Endothelial cell of umbilical vein (primary cell): ENCODE measurements around the gene CUTA. TPM values are rescaled to one million over a fixed set of nuclear protein-coding genes. Genes with fewer than 3 reads are reported as not detected.
"Not testable (repeated sequence)": the region's sequence is repeated elsewhere in the genome, so short reads cannot be mapped to it uniquely, and the experiment has no call there.

ENCODE experiments used
- BruUV-seq: library from RNA; stranded (reverse); fragments of 400-500 nt; replicated peaks from 2 replicates; lab custom pipeline; 2021; lab: Mats Ljungman, UMichigan
- CTCF ChIA-PET: fragments of 300-600, 350-600 bp; sonication (Branson Sonifier 250); formaldehyde crosslinking; loops from one replicate; lab custom pipeline; 2021; ENCODE audit warnings: antibody characterized with exemption, inconsistent platforms; lab: Charles Lee
- POLR2A ChIA-PET: fragments of 300-600, 350-600 bp; sonication (Branson Sonifier 250); formaldehyde crosslinking; loops from one replicate; lab custom pipeline; 2021; ENCODE audit warnings: antibody characterized with exemption, inconsistent platforms; lab: Charles Lee
- DNase-seq: peaks from one replicate; pipeline ENCODE4 v3.0.0-alpha.2; 2011; ENCODE audit warnings: low read depth, low spot score
- FAIRE-seq: peaks from 2 replicates; lab custom pipeline; 2011; peaks lifted over from hg19 to GRCh38; lab: Jason Lieb, UNC
- H2AFZ ChIP-seq: 2 replicates; pipeline ENCODE4 v1.6.0; 2012; ENCODE audit warnings: low read depth, low read length, control low read depth, inconsistent platforms
- H3K27ac ChIP-seq: 2 replicates; pipeline ENCODE4 v1.5.1; 2011; ENCODE audit warnings: low read depth, mild to moderate bottlenecking, control low read depth, low read length, moderate library complexity; ENCODE audit not compliant: insufficient read depth
- H3K27me3 ChIP-seq, 2 experiments: 2 replicates each; pipeline versions ENCODE4 v1.6.0 to v1.6.1; 2011; ENCODE audit warnings: low read length in 2 of 2, mixed read lengths in 1 of 2; ENCODE audit not compliant: control insufficient read depth in 2 of 2, insufficient read depth in 2 of 2
- H3K36me3 ChIP-seq, 2 experiments: 2 replicates in 1 of 2; 3 replicates in 1 of 2; pipeline ENCODE4 v1.5.1; 2011; ENCODE audit warnings: low read length in 2 of 2, mild to moderate bottlenecking in 1 of 2, moderate library complexity in 1 of 2; ENCODE audit not compliant: control insufficient read depth in 2 of 2, insufficient read depth in 2 of 2; ENCODE audit errors: extremely low read depth in 1 of 2
- H3K4me1 ChIP-seq: 3 replicates; pipeline ENCODE4 v1.5.1; 2011; ENCODE audit warnings: mild to moderate bottlenecking, low read length; ENCODE audit not compliant: control insufficient read depth, insufficient read depth; ENCODE audit errors: extremely low read depth
- H3K4me2 ChIP-seq: 2 replicates; pipeline ENCODE4 v1.6.1; 2011; ENCODE audit warnings: low read length, control low read depth, mixed read lengths; ENCODE audit not compliant: insufficient read depth
- H3K4me3 ChIP-seq, 3 experiments: fragments of 200-600 bp in 1 of 3; sonication (generic), shearing (Covaris generic) in 1 of 3; replicated peaks in 1 of 3; 2 replicates each; pipeline ENCODE4 v1.5.1; 2011 to 2016; ENCODE audit warnings: control low read depth in 3 of 3, low read length in 3 of 3, mild to moderate bottlenecking in 2 of 3, inconsistent platforms in 1 of 3, low read depth in 1 of 3, moderate library complexity in 1 of 3; ENCODE audit not compliant: insufficient read depth in 1 of 3
- H3K79me2 ChIP-seq: 2 replicates; pipeline ENCODE4 v1.6.0; 2012; ENCODE audit warnings: low read length, inconsistent platforms; ENCODE audit not compliant: control insufficient read depth, insufficient read depth
- H3K9ac ChIP-seq: replicated peaks from 2 replicates; pipeline ENCODE3; 2011; ENCODE audit warnings: low read length, control low read depth; ENCODE audit not compliant: insufficient read depth; ENCODE audit errors: extremely low read depth
- H3K9me1 ChIP-seq: replicated peaks from 3 replicates; pipeline ENCODE4 v1.6.0; 2011; ENCODE audit warnings: mild to moderate bottlenecking, low read length; ENCODE audit not compliant: control insufficient read depth, insufficient read depth; ENCODE audit errors: extremely low read depth
- H3K9me3 ChIP-seq: replicated peaks from 2 replicates; pipeline ENCODE4 v1.5.1; 2012; ENCODE audit warnings: low read length, inconsistent platforms; ENCODE audit not compliant: control insufficient read depth, insufficient read depth
- H4K20me1 ChIP-seq: replicated peaks from 2 replicates; pipeline ENCODE3; 2011; ENCODE audit warnings: mild to moderate bottlenecking, low read length; ENCODE audit not compliant: control insufficient read depth, insufficient read depth; ENCODE audit errors: extremely low read depth
- EZH2 ChIP-seq: IDR thresholded peaks from 2 replicates; pipeline ENCODE4 v1.6.1; 2012; ENCODE audit warnings: borderline replicate concordance, low read depth, mild to moderate bottlenecking, moderate library complexity, low read length, inconsistent platforms; ENCODE audit not compliant: severe bottlenecking
- GATA2 ChIP-seq: IDR thresholded peaks from 2 replicates; pipeline ENCODE4 v1.7.0; 2011; ENCODE audit warnings: low read depth, mild to moderate bottlenecking, moderate library complexity, mixed read lengths, low read length; ENCODE audit not compliant: insufficient read length, insufficient read depth
- MYC ChIP-seq: IDR thresholded peaks from one replicate; pipeline ENCODE4 v1.6.1; 2011; ENCODE audit warnings: mild to moderate bottlenecking, low read depth, low read length
- POLR2AphosphoS5 ChIP-seq: IDR thresholded peaks from 2 replicates; pipeline ENCODE4 v1.6.1; 2012; ENCODE audit warnings: low read depth, mild to moderate bottlenecking, control low read depth, low read length, moderate library complexity; ENCODE audit not compliant: insufficient read depth
- dilution Hi-C: fragments of 300-500 bp; cut with MboI; formaldehyde crosslinking; loops from one replicate; pipeline ENCODE4 v1.15.0; 2019; ENCODE audit warnings: low sequenced_read_pairs; ENCODE audit not compliant: extremely low pct_ligation_motif_present
- intact Hi-C: fragments of 100-400 bp; cut with micrococcal nuclease; formaldehyde crosslinking; loops from one replicate; pipeline ENCODE4 v1.10.0; 2022
- polyA plus RNA-seq, 4 experiments: library from polyadenylated mRNA; depleted of rRNA in 3 of 4; stranded (reverse) in 3 of 4; unstranded in 1 of 4; fragments of >200 nt; gene quantifications; 2 replicates each; pipeline versions ENCODE4 v1.2.1 to v1.2.3, GENCODE V29; 2011 to 2012; ENCODE audit warnings: missing spikeins in 1 of 4
- total RNA-seq: library from RNA; stranded (reverse); gene quantifications from 2 replicates; pipeline ENCODE4 v1.2.3, GENCODE V29; 2021
- TF ChIP-seq, protein P1 (sequence below): IDR thresholded peaks from 2 replicates; pipeline ENCODE4 v1.6.1; 2011; ENCODE audit not compliant: insufficient read depth, insufficient read length

The CUTA gene
- total and polyA plus RNA-seq, 2 donors (not counting 3 experiments of a cell fraction or from before 2014, with no cell fraction given) = 133 to 202 TPM

DNA sequence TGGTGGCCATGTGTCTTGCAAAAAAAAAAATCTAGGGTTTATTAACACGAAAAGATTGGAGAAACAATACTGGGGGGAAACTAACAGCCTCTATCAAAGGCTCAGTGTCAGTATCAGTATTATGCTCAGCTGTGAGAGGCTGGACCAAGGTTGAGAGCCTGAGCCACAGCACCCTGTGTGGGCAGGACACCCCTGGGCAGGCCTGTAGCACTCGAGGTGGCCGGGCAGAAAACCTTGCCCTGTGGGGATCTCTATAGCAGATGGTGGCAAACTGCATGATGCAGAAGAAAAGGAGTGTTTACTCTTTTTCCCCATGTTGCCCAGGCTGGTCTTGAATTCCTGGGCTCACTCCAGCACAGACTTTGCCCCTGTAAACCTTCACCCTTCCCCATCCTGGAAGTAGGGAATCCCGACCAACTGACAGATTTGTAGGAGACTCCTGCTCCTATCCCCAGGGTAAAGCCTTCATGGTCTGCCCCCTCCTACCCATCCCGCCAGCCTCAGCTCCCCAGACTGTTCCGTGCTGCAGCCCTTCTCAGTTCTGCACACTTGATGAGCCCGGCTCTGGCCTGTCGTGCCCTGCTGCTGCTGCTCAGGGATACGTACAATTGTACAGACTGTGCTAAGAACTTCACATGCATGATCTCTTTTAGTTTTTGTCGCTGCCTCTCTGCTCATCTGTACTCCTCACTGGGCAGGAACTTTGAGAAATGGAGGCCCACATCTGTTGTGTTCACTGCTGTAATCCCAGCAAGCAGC lies 34.3 kb downstream of the CUTA start:
- Histone ChIP-seq H3K79me2 (no peaks in the 10 kb centered on the region), H3K9ac (no peak overlapping the region), H3K4me2 (no peak overlapping the region), H3K9me3 (no peaks in the 10 kb centered on the region), H4K20me1 (no peaks in the 10 kb centered on the region), H3K4me3 (no peak overlapping the region), H3K27ac (no peak overlapping the region), H2AFZ (no peak overlapping the region), H3K9me1 (no peaks in the 10 kb centered on the region), H3K27me3 (no peaks in the 10 kb centered on the region), H3K4me1 (no peaks in the 10 kb centered on the region), H3K36me3 (no peaks in the 10 kb centered on the region)
- intact Hi-C loops (no loop called here), dilution Hi-C loops (no loop called here)
- ChIA-PET POLR2A (no interaction called here), CTCF (no interaction called here)
- DNase-seq = no peak
- no peak for FAIRE-seq
- TF ChIP-seq POLR2AphosphoS5 (no peak), GATA2 (no peak), MYC (no peak)
- BruUV-seq = no TSS peak

DNA sequence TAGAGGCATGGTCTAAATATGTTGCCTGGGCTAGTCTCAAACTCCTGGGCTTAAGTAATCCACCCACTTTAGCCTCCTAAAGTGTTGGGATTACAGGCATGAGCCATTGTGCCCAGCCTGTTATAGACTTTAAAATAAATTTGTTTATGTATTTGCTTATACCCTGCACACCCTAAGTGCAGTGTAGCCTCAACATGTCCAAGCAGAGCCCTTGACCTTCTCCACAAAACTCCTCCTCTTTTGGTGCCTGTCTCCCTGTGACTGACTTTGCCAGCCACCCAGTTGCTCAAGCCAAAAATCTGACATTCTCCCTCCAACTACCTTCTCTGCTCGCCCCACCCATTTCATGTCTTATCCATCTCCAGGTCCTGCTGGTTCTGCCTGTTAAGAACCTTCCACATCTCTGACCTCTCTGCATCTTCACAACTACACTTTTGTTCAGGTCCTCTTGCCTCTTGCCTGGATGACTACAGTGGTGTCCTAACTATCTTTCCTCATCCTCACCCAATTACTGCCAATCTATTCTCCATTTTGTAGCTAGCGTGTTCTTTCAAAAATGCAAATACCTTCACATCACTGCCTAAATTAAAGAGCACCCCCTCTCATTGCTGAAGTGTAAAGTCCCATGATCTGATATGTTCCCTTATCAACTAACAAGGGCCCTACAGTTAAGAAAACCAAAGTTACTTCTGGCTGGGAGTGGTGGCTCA lies 37.5 kb downstream of the CUTA start:
- FAIRE-seq (no peak), DNase-seq (no peak)
- dilution Hi-C loops = no loop called here
- ChIA-PET CTCF (no interaction called here), POLR2A (interaction anchor here (0.5 kb wide), 1 partner anchor 175 kb away, joined by 7 read pairs; no protein-coding TSS in a partner anchor)
- Histone ChIP-seq H2AFZ (no peak overlapping the region), H3K9me1 (no peaks in the 10 kb centered on the region), H3K4me2 (no peak overlapping the region), H3K79me2 (no peaks in the 10 kb centered on the region), H3K27me3 (no peaks in the 10 kb centered on the region), H3K9me3 (no peaks in the 10 kb centered on the region), H3K9ac (no peak overlapping the region), H3K27ac (no peak overlapping the region), H3K4me3 (no peak overlapping the region), H3K36me3 (no peaks in the 10 kb centered on the region), H4K20me1 (no peaks in the 10 kb centered on the region), H3K4me1 (no peaks in the 10 kb centered on the region)
- no TSS peak for BruUV-seq
- TF ChIP-seq, protein P1, sequence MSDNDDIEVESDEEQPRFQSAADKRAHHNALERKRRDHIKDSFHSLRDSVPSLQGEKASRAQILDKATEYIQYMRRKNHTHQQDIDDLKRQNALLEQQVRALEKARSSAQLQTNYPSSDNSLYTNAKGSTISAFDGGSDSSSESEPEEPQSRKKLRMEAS = no peak
- TF ChIP-seq POLR2AphosphoS5 (no peak), EZH2 (no peak), GATA2 (no peak)
- intact Hi-C loops = no loop called here

DNA sequence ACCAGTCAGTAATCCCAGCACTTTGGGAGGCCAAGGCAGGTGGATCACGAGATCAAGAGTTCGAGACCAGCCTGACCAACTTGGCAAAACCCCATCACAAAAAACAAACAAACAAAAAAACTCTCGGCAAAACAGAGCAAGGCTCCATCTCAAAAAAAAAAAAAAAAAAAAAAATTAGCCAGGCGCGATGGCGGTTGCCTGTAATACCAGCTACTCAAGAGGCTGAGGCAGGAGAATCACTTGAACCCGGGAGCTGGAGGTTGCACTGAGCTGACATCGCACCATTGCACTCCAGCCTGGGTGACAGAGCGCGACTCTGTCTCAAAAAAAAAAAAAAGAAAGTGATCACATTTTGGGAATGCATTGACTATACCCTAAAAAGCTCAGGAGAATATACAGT lies 38.7 kb downstream of the CUTA start:
- H3K4me2 ChIP-seq, H3K27me3 ChIP-seq, H3K27ac ChIP-seq, FAIRE-seq, H2AFZ ChIP-seq, H3K9ac ChIP-seq, H3K4me3 ChIP-seq, H3K36me3 ChIP-seq, DNase-seq, H4K20me1 ChIP-seq, H3K4me1 ChIP-seq, H3K79me2 ChIP-seq, H3K9me1 ChIP-seq, intact Hi-C loops, CTCF ChIA-PET, dilution Hi-C loops, BruUV-seq, H3K9me3 ChIP-seq, POLR2A ChIA-PET: not testable (repeated sequence)
